K562 (cell line): ENCODE measurements around the gene EPHA2. TPM values are rescaled to one million over a fixed set of nuclear protein-coding genes. Genes with fewer than 3 reads are reported as not detected.

Experiments used
- ATAC-seq: fragments of 200-7000 bp; cut with Tn5 transposase; 3 replicates; pipeline ENCODE4 v1.9.1; 2020; ENCODE audit warnings: moderate library complexity
- BruUV-seq: library from RNA; stranded (reverse); fragments of 400-500 nt; replicated peaks from 2 replicates; lab custom pipeline; 2021; lab: Mats Ljungman, UMichigan
- CTCF ChIA-PET: fragments of 300-600 bp; formaldehyde crosslinking; extraction: SDS; loops from one replicate; lab custom pipeline; 2021; ENCODE audit warnings: low intra/inter-chr PET ratio; lab: Yijun Ruan, JAX
- POLR2A ChIA-PET: fragments of 300-600, 350-650 bp; sonication (Branson Sonifier 250); formaldehyde crosslinking; extraction: SDS; loops from one replicate; lab custom pipeline; 2021; ENCODE audit warnings: antibody characterized with exemption, inconsistent platforms; lab: Yijun Ruan, JAX
- DNase-seq, 4 experiments: peaks; one replicate each; pipeline versions ENCODE4 v3.0.0 to v3.0.0-alpha.2; 2011 to 2018; ENCODE audit warnings: low spot score in 3 of 4, mixed read lengths in 3 of 4; ENCODE audit errors: extremely low read depth in 1 of 4
- FAIRE-seq: peaks from 2 replicates; lab custom pipeline; 2011; peaks lifted over from hg19 to GRCh38; lab: Jason Lieb, UNC
- H2AFZ ChIP-seq: 2 replicates; pipeline ENCODE4 v1.6.0; 2011; ENCODE audit warnings: low read depth, low read length, control low read depth, inconsistent platforms
- H3K27ac ChIP-seq: fragments of 200-600 bp; 3 replicates; pipeline ENCODE4 v1.8.0; 2011; ENCODE audit warnings: low read depth, mild to moderate bottlenecking, control low read depth, inconsistent platforms, low read length, moderate library complexity, mixed read lengths; ENCODE audit errors: extremely low read depth
- H3K27me3 ChIP-seq, 2 experiments: fragments of 300-600 bp in 1 of 2; 2 replicates in 1 of 2; 3 replicates in 1 of 2; pipeline versions ENCODE4 v1.6.0 to v1.8.0; 2011; ENCODE audit warnings: inconsistent platforms in 2 of 2, low read length in 2 of 2, mild to moderate bottlenecking in 1 of 2, mixed read lengths in 1 of 2, moderate library complexity in 1 of 2; ENCODE audit not compliant: control insufficient read depth in 2 of 2, insufficient read depth in 2 of 2
- H3K36me3 ChIP-seq: fragments of 300-600 bp; 3 replicates; pipeline ENCODE4 v1.8.0; 2011; ENCODE audit warnings: mild to moderate bottlenecking, low read length, inconsistent platforms; ENCODE audit not compliant: control insufficient read depth, insufficient read depth
- H3K4me1 ChIP-seq, 2 experiments: fragments of 200-600 bp in 1 of 2; replicated peaks in 1 of 2; 2 replicates in 1 of 2; 3 replicates in 1 of 2; pipeline versions ENCODE4 v1.5.1 to v1.8.0; 2011; ENCODE audit warnings: inconsistent platforms in 2 of 2, low read length in 2 of 2, mild to moderate bottlenecking in 1 of 2, mixed read lengths in 1 of 2, moderate library complexity in 1 of 2; ENCODE audit not compliant: control insufficient read depth in 2 of 2, insufficient read depth in 2 of 2
- H3K4me2 ChIP-seq: 2 replicates; pipeline ENCODE4 v1.6.1; 2011; ENCODE audit warnings: low read length, control low read depth, inconsistent platforms, mixed read lengths; ENCODE audit not compliant: insufficient read depth
- H3K4me3 ChIP-seq: fragments of 200-600 bp; sonication (generic), shearing (Covaris generic); 2 replicates; pipeline ENCODE4 v1.5.1; 2016; ENCODE audit warnings: control low read depth, inconsistent platforms
- H3K79me2 ChIP-seq: fragments of 200-600 bp; 3 replicates; pipeline ENCODE4 v1.8.0; 2011; ENCODE audit warnings: low read length, inconsistent platforms; ENCODE audit not compliant: control insufficient read depth, insufficient read depth
- H3K9ac ChIP-seq, 2 experiments: 2 replicates each; pipeline versions ENCODE4 v1.6.0 to v1.6.1; 2011; ENCODE audit warnings: low read depth in 2 of 2, low read length in 2 of 2, control low read depth in 1 of 2, inconsistent platforms in 1 of 2, mild to moderate bottlenecking in 1 of 2, mixed read lengths in 1 of 2; ENCODE audit not compliant: insufficient read depth in 1 of 2
- H3K9me1 ChIP-seq: one replicate; pipeline ENCODE4 v1.6.0; 2011; ENCODE audit warnings: inconsistent platforms, mild to moderate bottlenecking, low read length, moderate library complexity; ENCODE audit not compliant: control insufficient read depth, insufficient read depth
- H3K9me3 ChIP-seq: replicated peaks from 2 replicates; pipeline ENCODE4 v1.5.1; 2011; ENCODE audit warnings: low read depth, low read length, inconsistent platforms; ENCODE audit not compliant: control insufficient read depth, insufficient read depth
- H4K20me1 ChIP-seq: replicated peaks from 2 replicates; pipeline ENCODE4 v1.6.1; 2011; ENCODE audit warnings: low read length, inconsistent platforms, mixed read lengths; ENCODE audit not compliant: control insufficient read depth, insufficient read depth
- MED1 ChIP-seq: sonication (generic); formaldehyde crosslinking; IDR thresholded peaks from 2 replicates; pipeline ENCODE4 v1.8.1; 2023; ENCODE audit warnings: missing genetic modification reagents, borderline replicate concordance
- RAD21 ChIP-seq, 2 experiments: fragments of 250-450 bp in 1 of 2; fragments of 450-650 bp in 1 of 2; sonication (Bioruptor Pico) in 1 of 2; formaldehyde crosslinking in 1 of 2; IDR thresholded peaks in 1 of 2; conservative IDR thresholded peaks in 1 of 2; 2 replicates each; pipeline versions ENCODE4 v1.4.0 to v1.8.0; 2020 to 2022; ENCODE audit warnings: mild to moderate bottlenecking in 2 of 2, moderate library complexity in 1 of 2
- SIX5 ChIP-seq, 2 experiments: IDR thresholded peaks; 2 replicates each; pipeline ENCODE4 v1.6.1; 2011; ENCODE audit warnings: low read length in 2 of 2, borderline replicate concordance in 1 of 2, low read depth in 1 of 2, mild to moderate bottlenecking in 1 of 2, moderate library complexity in 1 of 2; ENCODE audit not compliant: insufficient read depth in 1 of 2
- WGBS: fragments of 100-300 bp; shearing (Covaris generic); methylation state at CpG from one replicate; pipeline ENCODE4 v1.1.6; 2016; ENCODE audit warnings: low coverage, mixed read lengths; ENCODE audit not compliant: insufficient coverage; ENCODE audit errors: missing lambda C conversion rate; 5-methylcytosine and 5-hydroxymethylcytosine counted together
- in situ Hi-C: fragments of 300-500 bp; cut with MboI; formaldehyde crosslinking; loops from 4 replicates; pipeline ENCODE4 v1.15.0; 2018; ENCODE audit warnings: inconsistent platforms, mixed read lengths
- intact Hi-C: fragments of 100-400 bp; cut with micrococcal nuclease; formaldehyde crosslinking; loops from 2 replicates; pipeline ENCODE4 v1.14.2; 2022
- polyA plus RNA-seq, 8 experiments: library from polyadenylated mRNA; depleted of rRNA in 4 of 8; stranded (reverse) in 5 of 8; unstranded in 3 of 8; fragments of >200 nt; fragmentation: Nextera tagmentation in 2 of 8; fragmentation: Illumina TruSeq in 1 of 8; extraction: Ambion mirVana in 2 of 8; extraction: Trizol in 1 of 8; gene quantifications; 2 replicates each; pipeline versions ENCODE4 v1.2.1 to v1.2.3, GENCODE V29; 2011 to 2014; ENCODE audit warnings: inconsistent platforms in 1 of 8, missing spikeins in 1 of 8
- total RNA-seq, 7 experiments: library from RNA; depleted of rRNA in 6 of 7; stranded (reverse); fragments of >200 nt in 6 of 7; fragmentation: Illumina TruSeq in 2 of 7; extraction: Trizol in 2 of 7; gene quantifications; 2 replicates each; pipeline versions ENCODE4 v1.2.1 to v1.2.3, GENCODE V29; 2011 to 2021; ENCODE audit warnings: low replicate concordance in 1 of 7
- TF ChIP-seq, protein P1 (sequence below), 2 experiments: fragments of 450-650 bp; formaldehyde crosslinking in 1 of 2; IDR thresholded peaks; 2 replicates each; pipeline versions ENCODE4 v1.4.0 to v1.6.1; 2014 to 2020; ENCODE audit warnings: mild to moderate bottlenecking in 2 of 2, borderline replicate concordance in 1 of 2, low read depth in 1 of 2
- TF ChIP-seq, protein P2 (sequence below): sonication (generic); formaldehyde crosslinking; IDR thresholded peaks from 2 replicates; pipeline ENCODE4 v1.9.0; 2022; ENCODE audit warnings: mild to moderate bottlenecking, missing genetic modification reagents
- TF ChIP-seq, protein P3 (sequence below): IDR thresholded peaks from 2 replicates; pipeline ENCODE4 v1.6.1; 2011; ENCODE audit warnings: borderline replicate concordance, low read depth, mild to moderate bottlenecking, moderate library complexity, low read length; ENCODE audit not compliant: insufficient read depth, poor library complexity, severe bottlenecking

The EPHA2 gene
- total and polyA plus RNA-seq, 9 of the 15 experiments (the other 6 are each of a cell fraction or from before 2014, with no cell fraction given) = 0.04 to 0.40 (median 0.07) TPM; not detected in 4

DNA sequence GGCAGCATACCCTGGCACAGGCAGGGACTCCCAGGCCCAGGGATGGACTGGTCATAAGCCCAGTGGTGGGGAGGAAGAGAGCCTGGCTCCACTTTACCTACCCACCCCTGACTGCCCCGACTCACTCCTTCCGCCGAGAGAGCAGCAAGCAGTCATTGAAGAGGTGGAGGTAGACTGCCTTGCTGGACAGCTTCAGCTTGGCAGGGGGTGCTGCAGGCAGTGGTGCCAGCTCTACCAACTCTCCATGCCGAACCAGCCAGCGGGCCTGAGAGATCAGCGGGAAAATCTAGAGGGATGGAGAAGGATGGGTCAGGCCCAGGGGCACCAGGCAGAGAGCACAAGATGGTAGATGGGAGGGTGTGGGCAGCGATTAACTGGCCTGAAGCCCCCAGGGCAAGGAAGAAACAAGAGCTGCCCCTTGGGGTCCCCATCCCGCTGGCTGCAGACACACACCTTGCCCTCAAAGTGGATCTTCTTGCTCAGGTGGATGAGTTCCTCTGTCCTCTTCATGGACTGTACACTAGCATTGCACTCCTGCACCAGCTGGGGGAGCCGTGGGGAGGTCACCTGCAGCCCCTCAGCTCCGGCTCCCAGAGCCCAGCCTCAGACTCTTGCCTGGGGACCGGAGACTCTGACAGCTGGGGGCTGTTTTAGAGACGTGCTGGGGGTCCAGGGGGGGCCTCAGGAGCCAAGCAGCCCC is 48.9 kb upstream of the EPHA2 start:
- Histone ChIP-seq H3K36me3 (no peaks in the 10 kb centered on the region), H3K27ac (no peak overlapping the region), H3K9me1 (no peaks in the 10 kb centered on the region), H3K27me3 (no peaks in the 10 kb centered on the region), H3K9me3 (no peaks in the 10 kb centered on the region), H3K4me1 (peaks cover 26 to 49% of the 10 kb centered on the region in 2 experiments), H3K79me2 (peaks cover 8% of the 10 kb centered on the region; the same call in 2 of the 3 replicates), H3K4me2 (peak overlapping the region; percentile 90; the same call in 1 of the 2 replicates), H2AFZ (no peak overlapping the region), H3K9ac (peak overlapping the region in 1 of 2 experiments; percentile 97; a peak in 3 of 4 replicates), H4K20me1 (no peaks in the 10 kb centered on the region), H3K4me3 (no peak overlapping the region)
- WGBS = 51% methylated on average over 12 of the region's 12 CpGs
- FAIRE-seq (no peak), ATAC-seq (peak; percentile 46), DNase-seq (peak; percentile 42 to 76 (median 56))
- intact Hi-C loops (loop anchor here (1.0 kb wide), 1 partner anchor 159 kb away; no protein-coding TSS in a partner anchor), in situ Hi-C loops (no loop called here)
- CTCF ChIA-PET = interaction anchor here (0.6 to 2.7 kb wide), 4 partner anchors 40 to 421 kb away, joined by 3 to 13 read pairs (median 5); no protein-coding TSS in a partner anchor
- no TSS peak for BruUV-seq
- POLR2A ChIA-PET = interaction anchor here (0.6 to 1.7 kb wide), 6 partner anchors 12 to 648 kb away, joined by 3 to 7 read pairs (median 4); no protein-coding TSS in a partner anchor
- TF ChIP-seq MED1 (CRISPR knock-in tag) (0 out of 2 replicates have a peak, but pooled peaks have one; percentile 61), RAD21 (CRISPR knock-in tag; conservative IDR thresholded peaks at IDR 0.05 in 1 of 2, IDR thresholded peaks at IDR 0.05 in 1 of 2) (peak; percentile 43 to 74; a peak in 2 of 4 replicates), SIX5 (IDR thresholded peaks at IDR 0.05; ENCODE audit: borderline replicate concordance in 1 of 2, insufficient read depth in 1 of 2, low read depth in 1 of 2, low read length in 2 of 2) (no peak)
- TF ChIP-seq, protein P1, sequence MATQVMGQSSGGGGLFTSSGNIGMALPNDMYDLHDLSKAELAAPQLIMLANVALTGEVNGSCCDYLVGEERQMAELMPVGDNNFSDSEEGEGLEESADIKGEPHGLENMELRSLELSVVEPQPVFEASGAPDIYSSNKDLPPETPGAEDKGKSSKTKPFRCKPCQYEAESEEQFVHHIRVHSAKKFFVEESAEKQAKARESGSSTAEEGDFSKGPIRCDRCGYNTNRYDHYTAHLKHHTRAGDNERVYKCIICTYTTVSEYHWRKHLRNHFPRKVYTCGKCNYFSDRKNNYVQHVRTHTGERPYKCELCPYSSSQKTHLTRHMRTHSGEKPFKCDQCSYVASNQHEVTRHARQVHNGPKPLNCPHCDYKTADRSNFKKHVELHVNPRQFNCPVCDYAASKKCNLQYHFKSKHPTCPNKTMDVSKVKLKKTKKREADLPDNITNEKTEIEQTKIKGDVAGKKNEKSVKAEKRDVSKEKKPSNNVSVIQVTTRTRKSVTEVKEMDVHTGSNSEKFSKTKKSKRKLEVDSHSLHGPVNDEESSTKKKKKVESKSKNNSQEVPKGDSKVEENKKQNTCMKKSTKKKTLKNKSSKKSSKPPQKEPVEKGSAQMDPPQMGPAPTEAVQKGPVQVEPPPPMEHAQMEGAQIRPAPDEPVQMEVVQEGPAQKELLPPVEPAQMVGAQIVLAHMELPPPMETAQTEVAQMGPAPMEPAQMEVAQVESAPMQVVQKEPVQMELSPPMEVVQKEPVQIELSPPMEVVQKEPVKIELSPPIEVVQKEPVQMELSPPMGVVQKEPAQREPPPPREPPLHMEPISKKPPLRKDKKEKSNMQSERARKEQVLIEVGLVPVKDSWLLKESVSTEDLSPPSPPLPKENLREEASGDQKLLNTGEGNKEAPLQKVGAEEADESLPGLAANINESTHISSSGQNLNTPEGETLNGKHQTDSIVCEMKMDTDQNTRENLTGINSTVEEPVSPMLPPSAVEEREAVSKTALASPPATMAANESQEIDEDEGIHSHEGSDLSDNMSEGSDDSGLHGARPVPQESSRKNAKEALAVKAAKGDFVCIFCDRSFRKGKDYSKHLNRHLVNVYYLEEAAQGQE (IDR thresholded peaks at IDR 0.05; ENCODE audit: borderline replicate concordance) = peak; percentile 50; the same call in 1 of the 2 replicates
- TF ChIP-seq, protein P1 (CRISPR knock-in tag; IDR thresholded peaks at IDR 0.05; ENCODE audit: low read depth) = no peak
- TF ChIP-seq, protein P2, sequence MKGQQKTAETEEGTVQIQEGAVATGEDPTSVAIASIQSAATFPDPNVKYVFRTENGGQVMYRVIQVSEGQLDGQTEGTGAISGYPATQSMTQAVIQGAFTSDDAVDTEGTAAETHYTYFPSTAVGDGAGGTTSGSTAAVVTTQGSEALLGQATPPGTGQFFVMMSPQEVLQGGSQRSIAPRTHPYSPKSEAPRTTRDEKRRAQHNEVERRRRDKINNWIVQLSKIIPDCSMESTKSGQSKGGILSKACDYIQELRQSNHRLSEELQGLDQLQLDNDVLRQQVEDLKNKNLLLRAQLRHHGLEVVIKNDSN (CRISPR knock-in tag) = 0 out of 2 replicates have a peak, but pooled peaks have one; percentile 35
- TF ChIP-seq, protein P3, sequence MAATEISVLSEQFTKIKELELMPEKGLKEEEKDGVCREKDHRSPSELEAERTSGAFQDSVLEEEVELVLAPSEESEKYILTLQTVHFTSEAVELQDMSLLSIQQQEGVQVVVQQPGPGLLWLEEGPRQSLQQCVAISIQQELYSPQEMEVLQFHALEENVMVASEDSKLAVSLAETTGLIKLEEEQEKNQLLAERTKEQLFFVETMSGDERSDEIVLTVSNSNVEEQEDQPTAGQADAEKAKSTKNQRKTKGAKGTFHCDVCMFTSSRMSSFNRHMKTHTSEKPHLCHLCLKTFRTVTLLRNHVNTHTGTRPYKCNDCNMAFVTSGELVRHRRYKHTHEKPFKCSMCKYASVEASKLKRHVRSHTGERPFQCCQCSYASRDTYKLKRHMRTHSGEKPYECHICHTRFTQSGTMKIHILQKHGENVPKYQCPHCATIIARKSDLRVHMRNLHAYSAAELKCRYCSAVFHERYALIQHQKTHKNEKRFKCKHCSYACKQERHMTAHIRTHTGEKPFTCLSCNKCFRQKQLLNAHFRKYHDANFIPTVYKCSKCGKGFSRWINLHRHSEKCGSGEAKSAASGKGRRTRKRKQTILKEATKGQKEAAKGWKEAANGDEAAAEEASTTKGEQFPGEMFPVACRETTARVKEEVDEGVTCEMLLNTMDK = peak; percentile 40
